Memory B cell (primary cell): Measurements from ENCODE around the gene RAX.
"Not testable (repeated sequence)": the region's sequence is repeated elsewhere in the genome, so short reads cannot be mapped to it uniquely, and the experiment has no call there.

Source experiments
- ATAC-seq: fragments of 150-1000 bp; cut with Tn5 transposase; 2 replicates; pipeline ENCODE4 v1.10.0; 2021; ENCODE audit warnings: low read depth, mild to moderate bottlenecking, moderate library complexity
- DNase-seq, 2 donors: peaks; one replicate each; pipeline ENCODE4 v3.0.0; 2022; ENCODE audit warnings: low spot score in 2 of 2
- H3K27ac Mint-ChIP-seq: one replicate; pipeline ENCODE4 v1.8.0; 2022; ENCODE audit warnings: mild to moderate bottlenecking, moderate library complexity, mixed read lengths
- H3K27me3 Mint-ChIP-seq: one replicate; pipeline ENCODE4 v1.8.0; 2022; ENCODE audit warnings: mixed read lengths
- H3K36me3 Mint-ChIP-seq: one replicate; pipeline ENCODE4 v1.8.0; 2022; ENCODE audit warnings: mild to moderate bottlenecking, mixed read lengths
- H3K4me1 Mint-ChIP-seq: one replicate; pipeline ENCODE4 v1.8.0; 2022; ENCODE audit warnings: mixed read lengths
- H3K4me3 Mint-ChIP-seq: one replicate; pipeline ENCODE4 v1.8.0; 2022; ENCODE audit warnings: mild to moderate bottlenecking, moderate library complexity, mixed read lengths
- H3K9me3 Mint-ChIP-seq: one replicate; pipeline ENCODE4 v1.8.0; 2022; ENCODE audit warnings: mixed read lengths

The RAX gene

GRCh38 chr18:59268127-59268720 lies 5.0 kb downstream of the RAX start:
- H3K4me3 Mint-ChIP-seq: peak overlapping the region; percentile 69
- no peak for ATAC-seq

GRCh38 chr18:59267503-59268126 lies 5.6 kb downstream of the RAX start:
- Mint-ChIP-seq H3K4me1 (peaks cover 11% of the 10 kb centered on the region), H3K9me3 (peaks cover 2% of the 10 kb centered on the region), H3K27me3 (peaks cover 40% of the 10 kb centered on the region), H3K4me3 (peak overlapping the region; percentile 5), H3K27ac (no peak overlapping the region), H3K36me3 (peaks cover 2% of the 10 kb centered on the region)
- no peak for DNase-seq
- ATAC-seq: no peak

More at GRCh38 chr18:59268127-59268720, 5.0 kb downstream of the RAX start:
- peaks cover 2% of the 10 kb centered on the region for H3K36me3 Mint-ChIP-seq
- peaks cover 36% of the 10 kb centered on the region for H3K27me3 Mint-ChIP-seq
- DNase-seq: no peak
- peaks cover 2% of the 10 kb centered on the region for H3K9me3 Mint-ChIP-seq
- H3K27ac Mint-ChIP-seq: no peak overlapping the region
- H3K4me1 Mint-ChIP-seq: peaks cover 11% of the 10 kb centered on the region

GRCh38 chr18:59266886-59267502 lies 6.3 kb downstream of the RAX start:
- Mint-ChIP-seq H3K9me3 (peaks cover 2% of the 10 kb centered on the region), H3K36me3 (peaks cover 2% of the 10 kb centered on the region), H3K4me3 (no peak overlapping the region), H3K4me1 (peaks cover 11% of the 10 kb centered on the region), H3K27ac (no peak overlapping the region), H3K27me3 (peaks cover 42% of the 10 kb centered on the region)
- ATAC-seq (no peak), DNase-seq (no peak)

- Mint-ChIP-seq H3K36me3 (peaks cover 2% of the 10 kb centered on the region), H3K4me3 (no peak overlapping the region), H3K27me3 (peaks cover 42% of the 10 kb centered on the region), H3K27ac (no peak overlapping the region), H3K9me3 (peaks cover 2% of the 10 kb centered on the region), H3K4me1 (peaks cover 11% of the 10 kb centered on the region)
- ATAC-seq (no peak), DNase-seq (no peak)
Observed at GRCh38 chr18:59266459-59266858, 6.8 kb downstream of the RAX start.

GRCh38 chr18:59265974-59266369 lies 7.3 kb downstream of the RAX start:
- peak overlapping the region; percentile 52 for H3K4me3 Mint-ChIP-seq

GRCh38 chr18:59265246-59265973 lies 7.8 kb downstream of the RAX start:
- H3K27me3 Mint-ChIP-seq: peaks cover 37% of the 10 kb centered on the region
- ATAC-seq (peak; percentile 59), DNase-seq (no peak)
- peaks cover 2% of the 10 kb centered on the region for H3K9me3 Mint-ChIP-seq
- peak overlapping the region; percentile 61 for H3K4me3 Mint-ChIP-seq
- peaks cover 8% of the 10 kb centered on the region for H3K4me1 Mint-ChIP-seq
- no peak overlapping the region for H3K27ac Mint-ChIP-seq
- H3K36me3 Mint-ChIP-seq: peaks cover 2% of the 10 kb centered on the region

More at GRCh38 chr18:59265974-59266369, 7.3 kb downstream of the RAX start:
- Mint-ChIP-seq H3K27me3 (peaks cover 40% of the 10 kb centered on the region), H3K9me3 (peaks cover 2% of the 10 kb centered on the region), H3K4me1 (peaks cover 11% of the 10 kb centered on the region), H3K27ac (no peak overlapping the region), H3K36me3 (peaks cover 2% of the 10 kb centered on the region)
- DNase-seq: no peak
- ATAC-seq: no peak

- no peak for DNase-seq
- Mint-ChIP-seq H3K9me3 (peaks cover 2% of the 10 kb centered on the region), H3K4me1 (peaks cover 7% of the 10 kb centered on the region), H3K4me3 (peak overlapping the region; percentile 61), H3K36me3 (peaks cover 2% of the 10 kb centered on the region), H3K27me3 (peaks cover 36% of the 10 kb centered on the region), H3K27ac (no peak overlapping the region)
- no peak for ATAC-seq
Observed at GRCh38 chr18:59264651-59265245, 8.5 kb downstream of the RAX start.

- H3K4me3 Mint-ChIP-seq: no peak overlapping the region
- H3K36me3 Mint-ChIP-seq: no peaks in the 10 kb centered on the region
- H3K27me3 Mint-ChIP-seq: peaks cover 36% of the 10 kb centered on the region
- peaks cover 4% of the 10 kb centered on the region for H3K4me1 Mint-ChIP-seq
- H3K27ac Mint-ChIP-seq: no peak overlapping the region
- no peak for ATAC-seq
- DNase-seq: no peak
- peaks cover 2% of the 10 kb centered on the region for H3K9me3 Mint-ChIP-seq
Observed at GRCh38 chr18:59264121-59264571, 9.1 kb downstream of the RAX start.

GRCh38 chr18:59263661-59264060 lies 9.6 kb downstream of the RAX start:
- Mint-ChIP-seq H3K4me3 (no peak overlapping the region), H3K27ac (no peak overlapping the region), H3K36me3 (no peaks in the 10 kb centered on the region), H3K4me1 (peaks cover 4% of the 10 kb centered on the region), H3K27me3 (peaks cover 38% of the 10 kb centered on the region), H3K9me3 (peaks cover 2% of the 10 kb centered on the region)
- no peak for DNase-seq
- ATAC-seq: no peak

- H3K36me3 Mint-ChIP-seq, ATAC-seq: not testable (repeated sequence)
- H3K27me3 Mint-ChIP-seq: peaks cover 34% of the 10 kb centered on the region
Observed at GRCh38 chr18:59262243-59262642, 11.0 kb downstream of the RAX start.

GRCh38 chr18:59261842-59262241 lies 11.4 kb downstream of the RAX start:
- not testable (repeated sequence) for ATAC-seq, H3K4me3 Mint-ChIP-seq, H3K9me3 Mint-ChIP-seq, H3K36me3 Mint-ChIP-seq, H3K4me1 Mint-ChIP-seq, H3K27ac Mint-ChIP-seq, DNase-seq
- peaks cover 33% of the 10 kb centered on the region for H3K27me3 Mint-ChIP-seq

More at GRCh38 chr18:59262243-59262642, 11.0 kb downstream of the RAX start:
- not testable (repeated sequence) for H3K4me3 Mint-ChIP-seq, H3K27ac Mint-ChIP-seq, DNase-seq, H3K4me1 Mint-ChIP-seq, H3K9me3 Mint-ChIP-seq

GRCh38 chr18:59255491-59255890 lies 17.8 kb downstream of the RAX start:
- H3K4me1 Mint-ChIP-seq, H3K36me3 Mint-ChIP-seq: not testable (repeated sequence)
- H3K27me3 Mint-ChIP-seq: peaks cover 14% of the 10 kb centered on the region

GRCh38 chr18:59249199-59249774 lies 24.0 kb downstream of the RAX start:
- no peaks in the 10 kb centered on the region for H3K36me3 Mint-ChIP-seq
- H3K27ac Mint-ChIP-seq: no peak overlapping the region
- ATAC-seq: no peak
- no peaks in the 10 kb centered on the region for H3K4me1 Mint-ChIP-seq
- H3K9me3 Mint-ChIP-seq: no peaks in the 10 kb centered on the region
- peaks cover 20% of the 10 kb centered on the region for H3K27me3 Mint-ChIP-seq
- no peak for DNase-seq
- no peak overlapping the region for H3K4me3 Mint-ChIP-seq

More at GRCh38 chr18:59255491-59255890, 17.8 kb downstream of the RAX start:
- H3K27ac Mint-ChIP-seq, H3K9me3 Mint-ChIP-seq, DNase-seq, H3K4me3 Mint-ChIP-seq, ATAC-seq: not testable (repeated sequence)
